HepG2 (cell line): Measurements from ENCODE around the gene ZFP62. TPM values are rescaled to one million over a fixed set of nuclear protein-coding genes. Genes with fewer than 3 reads are reported as not detected.

Experiments used
- ATAC-seq: fragments of 200-7000 bp; cut with Tn5 transposase; 3 replicates; pipeline ENCODE4 v1.9.1; 2020; ENCODE audit warnings: mild to moderate bottlenecking, moderate library complexity
- BruUV-seq: library from RNA; stranded (reverse); fragments of 400-500 nt; replicated peaks from 2 replicates; lab custom pipeline; 2021; lab: Mats Ljungman, UMichigan
- CTCF ChIA-PET: fragments of 300-600 bp; formaldehyde crosslinking; extraction: SDS; loops from one replicate; lab custom pipeline; 2021; ENCODE audit warnings: low total read pairs, inconsistent platforms, low intra/inter-chr PET ratio; lab: Yijun Ruan, JAX
- POLR2A ChIA-PET: fragments of 350-600 bp; sonication (Branson Sonifier 250); formaldehyde crosslinking; loops from one replicate; lab custom pipeline; 2020; ENCODE audit warnings: antibody characterized with exemption, inconsistent platforms; lab: Yijun Ruan, JAX
- DNase-seq: peaks from one replicate; pipeline ENCODE4 v3.0.0-alpha.2; 2015; ENCODE audit warnings: low spot score
- FAIRE-seq: peaks from 3 replicates; lab custom pipeline; 2011; peaks lifted over from hg19 to GRCh38; lab: Jason Lieb, UNC
- H2AFZ ChIP-seq: one replicate; pipeline ENCODE4 v1.6.1; 2011; ENCODE audit warnings: low read length, inconsistent platforms
- H3K27ac ChIP-seq: fragments of 300-600 bp; 3 replicates; pipeline ENCODE4 v1.8.0; 2011; ENCODE audit warnings: mixed run types, mild to moderate bottlenecking, mixed read lengths, low read length, inconsistent platforms; ENCODE audit not compliant: insufficient read depth; ENCODE audit errors: extremely low read length
- H3K27me3 ChIP-seq, 2 experiments: fragments of 200-600 bp in 1 of 2; 2 replicates in 1 of 2; 3 replicates in 1 of 2; pipeline versions ENCODE4 v1.6.0 to v1.8.0; 2011; ENCODE audit warnings: low read length in 2 of 2, mild to moderate bottlenecking in 2 of 2, moderate library complexity in 2 of 2, inconsistent platforms in 1 of 2; ENCODE audit not compliant: insufficient read depth in 2 of 2, control insufficient read depth in 1 of 2
- H3K36me3 ChIP-seq, 2 experiments: fragments of 200-600 bp in 1 of 2; replicated peaks in 1 of 2; 2 replicates in 1 of 2; 3 replicates in 1 of 2; pipeline versions ENCODE4 v1.5.1 to v1.8.0; 2011; ENCODE audit warnings: low read length in 2 of 2, inconsistent platforms in 1 of 2; ENCODE audit not compliant: insufficient read depth in 2 of 2, control insufficient read depth in 1 of 2
- H3K4me1 ChIP-seq: 2 replicates; pipeline ENCODE4 v1.5.1; 2012; ENCODE audit warnings: low read length, inconsistent platforms; ENCODE audit not compliant: insufficient read depth
- H3K4me2 ChIP-seq: 2 replicates; pipeline ENCODE4 v1.6.0; 2011; ENCODE audit warnings: low read depth, low read length, inconsistent platforms
- H3K4me3 ChIP-seq, 3 experiments: fragments of 200-600 bp in 1 of 3; sonication (generic), shearing (Covaris generic) in 1 of 3; replicated peaks in 1 of 3; 2 replicates each; pipeline ENCODE4 v1.5.1; 2011 to 2016; ENCODE audit warnings: low read length in 3 of 3, inconsistent platforms in 2 of 3, low read depth in 2 of 3, mild to moderate bottlenecking in 2 of 3, control low read depth in 1 of 3, mixed read lengths in 1 of 3; ENCODE audit not compliant: insufficient read depth in 1 of 3
- H3K79me2 ChIP-seq: one replicate; pipeline ENCODE4 v1.6.1; 2011; ENCODE audit warnings: low read length, inconsistent platforms; ENCODE audit not compliant: insufficient read depth
- H3K9ac ChIP-seq: 2 replicates; pipeline ENCODE4 v1.6.0; 2011; ENCODE audit warnings: mild to moderate bottlenecking, low read depth, low read length, inconsistent platforms; ENCODE audit not compliant: insufficient read depth
- H3K9me3 ChIP-seq: 2 replicates; pipeline ENCODE4 v1.5.1; 2012; ENCODE audit warnings: mild to moderate bottlenecking, low read length
- H4K20me1 ChIP-seq: 2 replicates; pipeline ENCODE4 v1.6.0; 2011; ENCODE audit warnings: inconsistent platforms, mild to moderate bottlenecking, low read length, moderate library complexity; ENCODE audit not compliant: insufficient read depth
- HMG20B ChIP-seq: conservative IDR thresholded peaks from 2 replicates; pipeline ENCODE4 v1.6.1; 2016; ENCODE audit warnings: missing genetic modification reagents, missing compliant biosample characterization
- NFATC3 ChIP-seq: sonication (generic); formaldehyde crosslinking; IDR thresholded peaks from 2 replicates; pipeline ENCODE4 v1.5.1; 2020; ENCODE audit warnings: mild to moderate bottlenecking, missing genetic modification reagents
- ZBTB7B ChIP-seq: sonication (generic); formaldehyde crosslinking; IDR thresholded peaks from 2 replicates; pipeline ENCODE4 v1.4.0; 2020; ENCODE audit warnings: missing genetic modification reagents
- ZNF629 ChIP-seq: sonication (generic); formaldehyde crosslinking; conservative IDR thresholded peaks from 2 replicates; pipeline ENCODE4 v1.5.0; 2020; ENCODE audit warnings: missing genetic modification reagents
- ZNF660 ChIP-seq: sonication (generic); formaldehyde crosslinking; IDR thresholded peaks from 2 replicates; pipeline ENCODE4 v1.5.1; 2020; ENCODE audit warnings: mild to moderate bottlenecking, low read depth, missing genetic modification reagents, borderline replicate concordance
- WGBS: methylation state at CpG from one replicate; pipeline ENCODE4 v1.1.6; 2017; ENCODE audit warnings: low lambda C conversion rate; 5-methylcytosine and 5-hydroxymethylcytosine counted together
- in situ Hi-C: cut with HindIII; loops from 2 replicates; pipeline ENCODE4 v1.10.0; 2017; ENCODE audit warnings: low pct_unique_long_range_greater_than_20kb; ENCODE audit not compliant: extremely low pct_ligation_motif_present
- intact Hi-C: fragments of 100-400 bp; cut with micrococcal nuclease; formaldehyde crosslinking; loops from one replicate; pipeline ENCODE4 v1.10.0; 2022; ENCODE audit not compliant: unreplicated experiment
- polyA plus RNA-seq, 8 experiments: library from polyadenylated mRNA; depleted of rRNA in 3 of 8; stranded (reverse) in 7 of 8; unstranded in 1 of 8; fragments of >200 nt; fragmentation: Illumina TruSeq in 4 of 8; extraction: Trizol in 4 of 8; gene quantifications; 2 replicates each; pipeline versions ENCODE4 v1.2.1 to v1.2.3, GENCODE V29; 2011 to 2016; ENCODE audit warnings: low read depth in 4 of 8, missing spikeins in 1 of 8, mixed read lengths in 1 of 8; ENCODE audit not compliant: insufficient read depth in 1 of 8
- total RNA-seq, 5 experiments: library from RNA; depleted of rRNA; stranded (reverse); fragments of >200 nt; fragmentation: Illumina TruSeq; extraction: Trizol; gene quantifications; 2 replicates each; pipeline ENCODE4 v1.2.3, GENCODE V29; 2016; ENCODE audit warnings: low read depth in 1 of 5
- TF ChIP-seq, protein P1 (sequence below): sonication (generic); formaldehyde crosslinking; IDR thresholded peaks from 2 replicates; pipeline ENCODE4 v1.5.0; 2020; ENCODE audit warnings: mild to moderate bottlenecking, missing genetic modification reagents
- TF ChIP-seq, protein P2 (sequence below): sonication (generic); formaldehyde crosslinking; IDR thresholded peaks from 2 replicates; pipeline ENCODE4 v1.5.0; 2020; ENCODE audit warnings: mild to moderate bottlenecking, missing genetic modification reagents

Gene ZFP62
- total and polyA plus RNA-seq, 2 of the 13 experiments (the other 11 are each of a cell fraction or from before 2014, with no cell fraction given), result 8.2 to 19.4 TPM

DNA sequence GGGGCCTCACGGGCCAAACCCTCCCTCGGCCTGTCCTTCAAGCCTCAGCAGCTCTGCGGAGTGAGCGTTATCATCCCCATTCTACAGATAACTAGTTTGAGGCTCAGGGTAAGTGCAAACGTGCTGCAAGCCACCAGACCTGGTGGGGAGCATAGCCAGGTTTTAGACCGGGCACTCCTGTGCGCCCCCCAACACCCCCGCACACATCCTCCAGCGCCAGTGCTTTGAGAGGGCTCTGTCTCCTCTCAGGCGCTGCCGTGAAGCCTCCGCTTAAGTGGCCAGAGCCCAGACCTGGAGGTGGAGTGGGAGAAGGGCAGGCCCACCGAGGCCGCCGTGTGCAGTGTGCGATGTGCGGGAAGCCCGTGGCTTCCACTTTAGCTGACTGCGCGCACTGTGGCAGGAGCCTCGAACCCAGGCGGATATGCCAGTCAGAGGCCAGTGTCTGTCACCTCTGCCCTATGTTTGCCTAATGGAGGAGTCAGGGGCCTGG is 56.9 kb downstream of the ZFP62 start:
- in situ Hi-C loops, result no loop called here
- Histone ChIP-seq H3K4me2 (peak overlapping the region; percentile 82), H2AFZ (no peak overlapping the region), H3K9me3 (no peaks in the 10 kb centered on the region), H3K27me3 (no peaks in the 10 kb centered on the region; a peak in 1 of 5 replicates), H3K79me2 (peaks cover 89% of the 10 kb centered on the region), H3K27ac (no peak overlapping the region), H3K36me3 (peaks cover 0 to 19% of the 10 kb centered on the region in 2 experiments; a peak in 4 of 5 replicates), H3K4me1 (peaks cover 77% of the 10 kb centered on the region), H3K9ac (peak overlapping the region; percentile 65; the same call in 1 of the 2 replicates), H3K4me3 (peak overlapping the region in 1 of 3 experiments; percentile 90; a peak in 1 of 6 replicates), H4K20me1 (peaks cover 67% of the 10 kb centered on the region)
- CTCF ChIA-PET, result no interaction called here
- ATAC-seq, result no peak
- WGBS, result 88% methylated on average over 17 of the region's 22 CpGs
- TF ChIP-seq NFATC3, result no peak
- TF ChIP-seq ZNF660, result no peak
- no peak for TF ChIP-seq HMG20B (CRISPR knock-in tag)
- TF ChIP-seq, protein P1, sequence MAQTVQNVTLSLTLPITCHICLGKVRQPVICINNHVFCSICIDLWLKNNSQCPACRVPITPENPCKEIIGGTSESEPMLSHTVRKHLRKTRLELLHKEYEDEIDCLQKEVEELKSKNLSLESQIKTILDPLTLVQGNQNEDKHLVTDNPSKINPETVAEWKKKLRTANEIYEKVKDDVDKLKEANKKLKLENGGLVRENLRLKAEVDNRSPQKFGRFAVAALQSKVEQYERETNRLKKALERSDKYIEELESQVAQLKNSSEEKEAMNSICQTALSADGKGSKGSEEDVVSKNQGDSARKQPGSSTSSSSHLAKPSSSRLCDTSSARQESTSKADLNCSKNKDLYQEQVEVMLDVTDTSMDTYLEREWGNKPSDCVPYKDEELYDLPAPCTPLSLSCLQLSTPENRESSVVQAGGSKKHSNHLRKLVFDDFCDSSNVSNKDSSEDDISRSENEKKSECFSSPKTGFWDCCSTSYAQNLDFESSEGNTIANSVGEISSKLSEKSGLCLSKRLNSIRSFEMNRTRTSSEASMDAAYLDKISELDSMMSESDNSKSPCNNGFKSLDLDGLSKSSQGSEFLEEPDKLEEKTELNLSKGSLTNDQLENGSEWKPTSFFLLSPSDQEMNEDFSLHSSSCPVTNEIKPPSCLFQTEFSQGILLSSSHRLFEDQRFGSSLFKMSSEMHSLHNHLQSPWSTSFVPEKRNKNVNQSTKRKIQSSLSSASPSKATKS (CRISPR knock-in tag), result no peak
- peak; percentile 74 for TF ChIP-seq ZNF629 (CRISPR knock-in tag)
- TF ChIP-seq, protein P2, sequence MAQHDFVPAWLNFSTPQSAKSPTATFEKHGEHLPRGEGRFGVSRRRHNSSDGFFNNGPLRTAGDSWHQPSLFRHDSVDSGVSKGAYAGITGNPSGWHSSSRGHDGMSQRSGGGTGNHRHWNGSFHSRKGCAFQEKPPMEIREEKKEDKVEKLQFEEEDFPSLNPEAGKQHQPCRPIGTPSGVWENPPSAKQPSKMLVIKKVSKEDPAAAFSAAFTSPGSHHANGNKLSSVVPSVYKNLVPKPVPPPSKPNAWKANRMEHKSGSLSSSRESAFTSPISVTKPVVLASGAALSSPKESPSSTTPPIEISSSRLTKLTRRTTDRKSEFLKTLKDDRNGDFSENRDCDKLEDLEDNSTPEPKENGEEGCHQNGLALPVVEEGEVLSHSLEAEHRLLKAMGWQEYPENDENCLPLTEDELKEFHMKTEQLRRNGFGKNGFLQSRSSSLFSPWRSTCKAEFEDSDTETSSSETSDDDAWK (CRISPR knock-in tag), result no peak
- no peak for TF ChIP-seq ZBTB7B (CRISPR knock-in tag)
- no peak for FAIRE-seq
- POLR2A ChIA-PET, result interaction anchor here (1.5 kb wide), 2 partner anchors 14 to 57 kb away, joined by 5 to 6 read pairs; partner anchors contain the start of gene ZFP62
- BruUV-seq, result no TSS peak
- intact Hi-C loops, result no loop called here
- DNase-seq, result no peak
